ENCODE results near the gene RFNG. TPM values are rescaled to one million over a fixed set of nuclear protein-coding genes. Genes with fewer than 3 reads are reported as not detected.

The RFNG gene
- total RNA-seq, 1 donor from 2014 or later = 13.6 TPM

GRCh38 chr17:82010575-82011525 lies 40.8 kb downstream of the RFNG start:
- Mint-ChIP-seq H3K27ac (no peak overlapping the region), H3K27me3 (ENCODE audit: insufficient read depth, low read depth) (peaks cover 3% of the 10 kb centered on the region), H3K9me3 (no peaks in the 10 kb centered on the region), H3K4me1 (peaks cover 8% of the 10 kb centered on the region), H3K36me3 (peaks cover 3% of the 10 kb centered on the region), H3K4me3 (no peak overlapping the region)
- Histone ChIP-seq H3K27me3 (no peaks in the 10 kb centered on the region), H3K9me3 (ENCODE audit: low read depth) (no peaks in the 10 kb centered on the region), H3K4me2 (no peak overlapping the region), H3K36me3 (no peaks in the 10 kb centered on the region), H2AFZ (replicated peaks) (no peak overlapping the region), H4K20me1 (ENCODE audit: low read depth) (no peaks in the 10 kb centered on the region), H3K27ac (no peak overlapping the region), H3K4me1 (no peaks in the 10 kb centered on the region), H3F3A (ENCODE audit: low read depth) (no peaks in the 10 kb centered on the region), H3K4me3 (no peak overlapping the region), H3K9ac (no peak overlapping the region), H3K79me2 (ENCODE audit: low read depth) (no peaks in the 10 kb centered on the region)
- DNase-seq (ENCODE audit: low spot score) = no peak
- TF ChIP-seq EZH2phosphoT487 (IDR thresholded peaks at IDR 0.05) (no peak), CTCF (IDR thresholded peaks at IDR 0.05) (no peak), EZH2 (IDR thresholded peaks at IDR 0.05) (no peak)

- DNase-seq (ENCODE audit: low spot score) = no peak
- Histone ChIP-seq H3K27ac (no peak overlapping the region), H3K9ac (no peak overlapping the region), H3K4me3 (no peak overlapping the region), H2AFZ (replicated peaks) (no peak overlapping the region), H3K36me3 (no peaks in the 10 kb centered on the region), H4K20me1 (ENCODE audit: low read depth) (no peaks in the 10 kb centered on the region), H3K4me2 (no peak overlapping the region), H3F3A (ENCODE audit: low read depth) (no peaks in the 10 kb centered on the region), H3K4me1 (no peaks in the 10 kb centered on the region), H3K9me3 (ENCODE audit: low read depth) (no peaks in the 10 kb centered on the region), H3K27me3 (no peaks in the 10 kb centered on the region), H3K79me2 (ENCODE audit: low read depth) (no peaks in the 10 kb centered on the region)
- peaks cover 4% of the 10 kb centered on the region for H3K36me3 Mint-ChIP-seq
- H3K27me3 Mint-ChIP-seq (ENCODE audit: insufficient read depth, low read depth) = peaks cover 3% of the 10 kb centered on the region
- TF ChIP-seq CTCF (IDR thresholded peaks at IDR 0.05) (no peak), EZH2 (IDR thresholded peaks at IDR 0.05) (no peak), EZH2phosphoT487 (IDR thresholded peaks at IDR 0.05) (no peak)
- H3K27ac Mint-ChIP-seq = no peak overlapping the region
- H3K9me3 Mint-ChIP-seq = no peaks in the 10 kb centered on the region
- no peak overlapping the region for H3K4me3 Mint-ChIP-seq
- H3K4me1 Mint-ChIP-seq = peaks cover 9% of the 10 kb centered on the region
These were observed 42.2 kb downstream of the RFNG start for GRCh38 chr17:82009413-82009812.

- peaks cover 9% of the 10 kb centered on the region for H3K4me1 Mint-ChIP-seq
- H2AFZ ChIP-seq (replicated peaks) = no peak overlapping the region
- H3K27me3 ChIP-seq = no peaks in the 10 kb centered on the region
- no peaks in the 10 kb centered on the region for H3K9me3 Mint-ChIP-seq
- no peak overlapping the region for H3K27ac ChIP-seq
- peaks cover 2% of the 10 kb centered on the region for H3K27me3 Mint-ChIP-seq (ENCODE audit: insufficient read depth, low read depth)
- H3K9ac ChIP-seq = no peak overlapping the region
- no peak for DNase-seq (ENCODE audit: low spot score)
- H3K4me3 ChIP-seq = no peak overlapping the region
- H4K20me1 ChIP-seq (ENCODE audit: low read depth) = no peaks in the 10 kb centered on the region
- no peak overlapping the region for H3K4me3 Mint-ChIP-seq
- H3F3A ChIP-seq (ENCODE audit: low read depth) = no peaks in the 10 kb centered on the region
- no peaks in the 10 kb centered on the region for H3K4me1 ChIP-seq
- peaks cover 4% of the 10 kb centered on the region for H3K36me3 Mint-ChIP-seq
- no peaks in the 10 kb centered on the region for H3K79me2 ChIP-seq (ENCODE audit: low read depth)
- H3K9me3 ChIP-seq (ENCODE audit: low read depth) = no peaks in the 10 kb centered on the region
- H3K4me2 ChIP-seq = no peak overlapping the region
- no peaks in the 10 kb centered on the region for H3K36me3 ChIP-seq
- TF ChIP-seq EZH2 (IDR thresholded peaks at IDR 0.05) (no peak), CTCF (IDR thresholded peaks at IDR 0.05) (no peak), EZH2phosphoT487 (IDR thresholded peaks at IDR 0.05) (no peak)
- no peak overlapping the region for H3K27ac Mint-ChIP-seq
These were observed 42.6 kb downstream of the RFNG start for GRCh38 chr17:82008941-82009405.

All from neural progenitor cell (in vitro differentiated cells).